ENCODE results near the gene MMP23B.

The MMP23B gene

DNA sequence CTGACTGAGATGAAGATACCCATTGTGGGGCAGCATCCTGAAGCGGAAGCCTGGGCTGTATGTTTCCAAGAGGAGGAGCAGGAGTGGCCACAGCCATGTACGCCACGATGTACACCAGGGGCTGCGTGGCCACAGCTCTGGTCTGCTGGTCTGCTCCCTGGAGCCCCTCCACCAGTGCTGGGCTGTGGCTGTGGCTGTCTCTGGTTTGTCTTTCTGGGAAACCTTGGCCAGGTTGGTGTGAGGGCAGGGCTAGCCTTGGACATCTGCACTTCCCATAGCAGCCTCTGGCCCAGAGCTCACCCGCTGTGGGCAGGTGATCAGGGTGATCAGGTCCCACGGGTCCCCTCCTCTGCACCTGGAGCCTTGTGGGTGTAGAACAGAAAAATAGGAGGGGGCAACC lies 14.0 kb upstream of the MMP23B start:
- no peak overlapping the region for H3K9ac ChIP-seq (ENCODE audit: insufficient read length, low read depth)
- H3K9me3 ChIP-seq (ENCODE audit: insufficient read depth, low read length), result no peaks in the 10 kb centered on the region
- H3K4me3 ChIP-seq (ENCODE audit: insufficient read length, low read depth), result no peak overlapping the region
- DNase-seq (ENCODE audit: low read depth, low spot score), result no peak
- peaks cover 22% of the 10 kb centered on the region for H3K36me3 ChIP-seq (ENCODE audit: insufficient read depth, insufficient read length, low read length)
- TF ChIP-seq SUZ12 (IDR thresholded peaks at IDR 0.05; ENCODE audit: extremely low read depth, insufficient read depth, insufficient read length) (no peak), YY1 (IDR thresholded peaks at IDR 0.05; ENCODE audit: insufficient read depth, insufficient read length) (no peak), ZNF274 (IDR thresholded peaks at IDR 0.05; ENCODE audit: low read depth, low read length) (no peak)
- peaks cover 7% of the 10 kb centered on the region for H3K27me3 ChIP-seq (ENCODE audit: insufficient read depth, insufficient read length)
- H3K4me1 ChIP-seq (ENCODE audit: insufficient read depth, insufficient read length), result peaks cover 19% of the 10 kb centered on the region

DNA sequence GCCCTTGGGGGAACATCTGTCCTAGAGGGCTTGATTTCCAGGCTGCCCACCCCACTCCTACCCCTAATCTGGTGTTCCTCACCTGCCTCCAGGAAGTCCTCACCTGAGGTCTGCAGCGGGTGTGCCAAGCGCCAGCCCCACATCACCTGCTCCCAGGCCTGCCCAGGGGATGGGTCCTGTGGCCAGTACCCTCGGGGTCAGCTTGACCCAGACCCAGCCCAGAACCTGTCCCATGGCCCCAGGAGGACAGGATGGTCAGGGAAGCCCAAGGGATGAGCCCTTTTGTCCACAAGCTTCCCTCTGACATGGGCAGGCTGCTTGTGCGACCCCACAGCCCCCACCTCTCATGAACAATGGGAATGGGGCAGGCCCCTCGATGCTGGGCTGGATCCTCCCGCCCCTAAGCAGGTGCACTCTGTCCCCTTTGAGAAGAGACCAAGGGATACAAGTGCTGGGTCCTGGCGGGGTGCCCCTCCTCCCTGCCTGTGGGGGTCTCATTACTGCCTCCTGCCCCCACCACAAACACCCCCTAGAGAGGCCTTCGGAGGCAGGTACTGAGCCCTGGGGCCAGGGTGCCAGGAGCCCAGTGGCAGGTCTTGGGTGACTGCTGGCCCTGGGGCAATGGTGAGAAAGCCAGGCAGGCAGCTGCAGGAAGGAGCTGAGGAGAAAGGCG lies 13.4 kb upstream of the MMP23B start:
- TF ChIP-seq SUZ12 (IDR thresholded peaks at IDR 0.05; ENCODE audit: extremely low read depth, insufficient read depth, insufficient read length), result no peak
- TF ChIP-seq ZNF274 (IDR thresholded peaks at IDR 0.05; ENCODE audit: low read depth, low read length), result no peak
- DNase-seq (ENCODE audit: low read depth, low spot score), result no peak
- H3K9ac ChIP-seq (ENCODE audit: insufficient read length, low read depth), result no peak overlapping the region
- H3K36me3 ChIP-seq (ENCODE audit: insufficient read depth, insufficient read length, low read length), result peaks cover 21% of the 10 kb centered on the region
- H3K9me3 ChIP-seq (ENCODE audit: insufficient read depth, low read length), result no peaks in the 10 kb centered on the region
- H3K4me3 ChIP-seq (ENCODE audit: insufficient read length, low read depth), result no peak overlapping the region
- peaks cover 19% of the 10 kb centered on the region for H3K4me1 ChIP-seq (ENCODE audit: insufficient read depth, insufficient read length)
- peaks cover 7% of the 10 kb centered on the region for H3K27me3 ChIP-seq (ENCODE audit: insufficient read depth, insufficient read length)

DNA sequence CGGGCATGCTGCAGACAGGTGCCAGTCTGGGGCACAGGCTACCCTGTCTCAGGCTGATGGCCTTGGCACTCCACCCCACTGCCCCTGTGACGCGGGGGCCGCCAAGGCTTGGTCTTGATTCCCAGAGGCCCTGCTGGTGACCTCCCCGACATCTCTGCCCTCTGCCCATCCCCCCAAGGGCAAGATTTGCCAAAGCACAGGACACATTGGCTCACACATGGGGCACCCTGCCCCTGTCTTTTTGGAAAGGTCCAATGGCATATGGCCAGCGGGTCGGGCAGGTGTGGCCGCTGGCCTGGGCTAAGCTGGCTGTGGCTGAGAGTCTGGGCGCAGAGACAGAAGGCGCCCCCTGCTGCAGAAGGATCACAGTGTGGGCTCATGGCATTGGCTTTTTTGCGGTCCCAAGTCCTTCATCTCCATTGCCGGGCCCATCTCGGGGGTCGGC lies 12.0 kb upstream of the MMP23B start:
- Histone ChIP-seq H3K9me3 (ENCODE audit: insufficient read depth, low read length) (no peaks in the 10 kb centered on the region), H3K27me3 (ENCODE audit: insufficient read depth, insufficient read length) (peaks cover 7% of the 10 kb centered on the region), H3K4me1 (ENCODE audit: insufficient read depth, insufficient read length) (peaks cover 16% of the 10 kb centered on the region), H3K9ac (ENCODE audit: insufficient read length, low read depth) (no peak overlapping the region), H3K36me3 (ENCODE audit: insufficient read depth, insufficient read length, low read length) (peaks cover 16% of the 10 kb centered on the region), H3K4me3 (ENCODE audit: insufficient read length, low read depth) (no peak overlapping the region)
- no peak for DNase-seq (ENCODE audit: low read depth, low spot score)
- no peak for TF ChIP-seq YY1 (IDR thresholded peaks at IDR 0.05; ENCODE audit: insufficient read depth, insufficient read length)
- TF ChIP-seq ZNF274 (IDR thresholded peaks at IDR 0.05; ENCODE audit: low read depth, low read length), result no peak
- no peak for TF ChIP-seq SUZ12 (IDR thresholded peaks at IDR 0.05; ENCODE audit: extremely low read depth, insufficient read depth, insufficient read length)

DNA sequence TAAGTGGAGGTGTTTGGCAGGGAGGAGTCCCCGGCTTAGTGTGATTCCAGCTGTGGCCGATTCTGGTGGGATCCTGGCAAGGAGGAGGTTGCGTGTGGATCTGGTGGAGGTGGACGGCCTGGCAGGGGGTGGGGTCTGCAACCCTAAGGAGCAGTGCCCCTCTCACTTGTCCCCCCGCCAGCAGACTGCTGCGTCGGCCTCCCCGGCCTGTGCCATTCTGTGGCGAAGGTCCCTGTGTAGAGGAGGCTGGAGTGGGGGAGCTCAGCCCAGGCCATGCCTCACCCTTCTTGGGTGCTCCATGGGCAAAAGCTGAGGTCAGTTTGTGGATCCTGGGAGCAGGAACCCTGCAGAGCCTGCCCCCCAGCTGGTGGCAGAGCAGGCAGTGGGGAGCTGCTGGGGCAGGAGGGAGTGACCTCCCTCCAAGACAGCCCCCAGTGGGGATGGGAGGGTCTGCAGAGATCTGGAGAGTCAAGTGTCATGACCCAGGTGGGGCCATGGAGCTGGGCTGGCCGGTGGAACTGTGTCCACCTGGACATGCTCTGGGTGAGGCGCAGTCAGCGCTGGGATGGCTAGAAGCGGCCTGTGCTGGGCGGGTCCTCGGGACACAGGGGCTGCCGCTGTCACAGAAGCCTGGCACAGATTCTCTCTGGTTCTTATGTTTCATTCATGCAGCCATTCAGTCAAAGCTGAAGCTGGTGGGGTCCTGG lies 11.4 kb upstream of the MMP23B start:
- DNase-seq (ENCODE audit: low read depth, low spot score), result no peak
- H3K9ac ChIP-seq (ENCODE audit: insufficient read length, low read depth), result no peak overlapping the region
- no peak for TF ChIP-seq YY1 (IDR thresholded peaks at IDR 0.05; ENCODE audit: insufficient read depth, insufficient read length)
- TF ChIP-seq ZNF274 (IDR thresholded peaks at IDR 0.05; ENCODE audit: low read depth, low read length), result no peak
- no peak for TF ChIP-seq SUZ12 (IDR thresholded peaks at IDR 0.05; ENCODE audit: extremely low read depth, insufficient read depth, insufficient read length)
- peaks cover 16% of the 10 kb centered on the region for H3K36me3 ChIP-seq (ENCODE audit: insufficient read depth, insufficient read length, low read length)
- no peak overlapping the region for H3K4me3 ChIP-seq (ENCODE audit: insufficient read length, low read depth)
- peaks cover 16% of the 10 kb centered on the region for H3K4me1 ChIP-seq (ENCODE audit: insufficient read depth, insufficient read length)
- H3K27me3 ChIP-seq (ENCODE audit: insufficient read depth, insufficient read length), result peaks cover 7% of the 10 kb centered on the region
- H3K9me3 ChIP-seq (ENCODE audit: insufficient read depth, low read length), result no peaks in the 10 kb centered on the region

DNA sequence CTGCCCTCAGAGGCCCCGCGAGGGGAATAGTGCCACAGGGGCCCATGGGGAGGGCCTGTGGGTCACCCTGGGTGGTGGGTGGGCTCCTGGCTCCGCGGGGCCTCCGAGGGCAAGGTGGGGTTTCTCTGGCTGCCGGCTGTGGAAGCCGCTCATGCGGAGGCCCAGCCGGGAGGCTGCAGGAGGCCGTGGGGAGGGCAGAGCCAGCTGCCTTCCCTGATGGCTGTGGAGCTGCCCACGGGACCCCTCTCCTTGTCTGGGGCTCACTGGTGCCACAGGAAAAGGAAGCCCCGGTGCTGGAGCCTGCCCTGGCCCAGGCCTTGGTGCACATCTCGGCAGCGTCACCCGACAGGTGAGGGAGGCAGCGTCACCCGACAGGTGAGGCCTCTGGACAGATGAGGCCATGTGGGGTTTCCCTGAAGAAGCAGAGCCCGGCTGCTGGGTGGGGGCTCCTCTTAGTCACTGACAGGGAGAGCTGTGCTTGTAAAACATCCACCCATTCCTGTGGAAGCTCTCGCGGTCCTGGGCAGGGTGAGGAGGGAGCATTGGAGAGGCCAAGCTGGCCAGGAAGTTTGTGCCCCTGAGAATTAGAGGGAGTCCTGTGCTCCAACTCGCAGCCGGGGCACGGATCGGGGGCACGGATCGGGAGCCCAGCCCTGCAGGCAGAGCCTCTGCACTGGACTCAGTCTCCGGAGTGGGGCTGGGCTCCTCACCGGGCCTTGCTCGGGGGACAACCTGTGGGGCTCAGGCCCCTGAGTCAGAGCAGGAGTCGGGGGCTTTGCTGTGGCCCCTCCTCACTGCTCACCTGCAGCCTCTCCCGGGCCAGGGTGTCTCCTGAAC lies 10.6 kb upstream of the MMP23B start:
- TF ChIP-seq SUZ12 (IDR thresholded peaks at IDR 0.05; ENCODE audit: extremely low read depth, insufficient read depth, insufficient read length), result no peak
- TF ChIP-seq YY1 (IDR thresholded peaks at IDR 0.05; ENCODE audit: insufficient read depth, insufficient read length), result no peak
- no peak for TF ChIP-seq ZNF274 (IDR thresholded peaks at IDR 0.05; ENCODE audit: low read depth, low read length)
- DNase-seq (ENCODE audit: low read depth, low spot score), result no peak
- Histone ChIP-seq H3K9me3 (ENCODE audit: insufficient read depth, low read length) (no peaks in the 10 kb centered on the region), H3K4me3 (ENCODE audit: insufficient read length, low read depth) (no peak overlapping the region), H3K27me3 (ENCODE audit: insufficient read depth, insufficient read length) (peaks cover 6% of the 10 kb centered on the region), H3K9ac (ENCODE audit: insufficient read length, low read depth) (peak overlapping the region; percentile 42), H3K4me1 (ENCODE audit: insufficient read depth, insufficient read length) (peaks cover 16% of the 10 kb centered on the region), H3K36me3 (ENCODE audit: insufficient read depth, insufficient read length, low read length) (peaks cover 16% of the 10 kb centered on the region)

DNA sequence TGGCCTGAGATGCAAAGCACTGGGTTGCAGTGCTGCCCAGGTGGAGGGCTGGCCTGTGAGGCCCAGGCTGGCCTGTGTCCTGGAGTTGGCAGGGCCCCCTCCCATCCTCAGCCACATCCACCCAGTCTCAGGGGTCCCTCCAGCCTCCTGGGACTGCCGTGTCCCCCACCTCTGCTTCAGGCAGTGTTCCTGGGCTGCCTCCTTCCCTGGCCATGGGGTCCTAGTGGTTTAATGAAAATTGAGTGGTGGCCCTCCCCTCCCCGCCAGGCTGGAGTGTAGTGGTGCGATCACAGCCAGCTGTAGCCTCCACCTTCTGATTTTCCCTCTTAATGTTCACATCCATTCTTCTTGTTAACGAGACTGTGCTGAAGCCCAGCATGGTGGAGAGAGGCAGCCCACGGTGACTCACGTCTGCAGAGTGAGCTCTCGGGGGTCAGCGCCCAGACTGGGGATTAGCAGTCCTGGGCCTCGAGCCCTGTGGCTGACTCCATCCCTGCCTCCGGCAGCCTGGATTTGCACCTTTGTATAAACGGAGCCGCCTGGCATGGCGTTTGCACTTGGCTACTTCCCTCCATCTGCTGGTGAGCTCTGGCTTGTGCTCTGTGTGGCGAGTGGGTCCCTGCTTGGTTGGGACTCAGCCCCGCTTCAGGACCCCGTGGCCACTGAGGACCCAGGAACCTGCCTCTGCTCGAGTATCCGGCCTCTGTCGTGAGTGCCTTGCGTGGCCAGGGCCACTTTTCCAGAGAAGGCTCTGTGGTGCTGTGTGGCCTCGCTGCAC lies 9.8 kb upstream of the MMP23B start:
- Histone ChIP-seq H3K36me3 (ENCODE audit: insufficient read depth, insufficient read length, low read length) (peaks cover 19% of the 10 kb centered on the region), H3K9ac (ENCODE audit: insufficient read length, low read depth) (peak overlapping the region; percentile 42), H3K4me3 (ENCODE audit: insufficient read length, low read depth) (no peak overlapping the region), H3K4me1 (ENCODE audit: insufficient read depth, insufficient read length) (peaks cover 10% of the 10 kb centered on the region), H3K9me3 (ENCODE audit: insufficient read depth, low read length) (no peaks in the 10 kb centered on the region), H3K27me3 (ENCODE audit: insufficient read depth, insufficient read length) (no peaks in the 10 kb centered on the region)
- no peak for TF ChIP-seq SUZ12 (IDR thresholded peaks at IDR 0.05; ENCODE audit: extremely low read depth, insufficient read depth, insufficient read length)
- TF ChIP-seq ZNF274 (IDR thresholded peaks at IDR 0.05; ENCODE audit: low read depth, low read length), result no peak
- no peak for TF ChIP-seq YY1 (IDR thresholded peaks at IDR 0.05; ENCODE audit: insufficient read depth, insufficient read length)
- no peak for DNase-seq (ENCODE audit: low read depth, low spot score)
